IPS-15b (cell line): ENCODE data around the gene RSPO4.
"Not testable (repeated sequence)": the region's sequence is repeated elsewhere in the genome, so short reads cannot be mapped to it uniquely, and the experiment has no call there.

Source experiments
- H3K27me3 ChIP-seq: one replicate; pipeline ENCODE4 v1.6.1; 2013; ENCODE audit warnings: low read length; ENCODE audit not compliant: control insufficient read depth, insufficient read depth
- H3K36me3 ChIP-seq: one replicate; pipeline ENCODE4 v1.6.1; 2013; ENCODE audit warnings: low read length; ENCODE audit not compliant: control insufficient read depth, insufficient read depth
- H3K4me1 ChIP-seq: one replicate; pipeline ENCODE4 v1.6.1; 2013; ENCODE audit warnings: mild to moderate bottlenecking, low read length; ENCODE audit not compliant: control insufficient read depth, insufficient read depth
- H3K4me3 ChIP-seq: one replicate; pipeline ENCODE4 v1.5.1; 2013; ENCODE audit warnings: low read depth, low read length
- H3K9ac ChIP-seq: one replicate; pipeline ENCODE4 v1.6.1; 2013; ENCODE audit warnings: low read depth, mild to moderate bottlenecking, low read length
- H3K9me3 ChIP-seq: one replicate; pipeline ENCODE4 v1.6.1; 2013; ENCODE audit warnings: mild to moderate bottlenecking, low read length; ENCODE audit not compliant: control insufficient read depth, insufficient read depth

Gene RSPO4

DNA sequence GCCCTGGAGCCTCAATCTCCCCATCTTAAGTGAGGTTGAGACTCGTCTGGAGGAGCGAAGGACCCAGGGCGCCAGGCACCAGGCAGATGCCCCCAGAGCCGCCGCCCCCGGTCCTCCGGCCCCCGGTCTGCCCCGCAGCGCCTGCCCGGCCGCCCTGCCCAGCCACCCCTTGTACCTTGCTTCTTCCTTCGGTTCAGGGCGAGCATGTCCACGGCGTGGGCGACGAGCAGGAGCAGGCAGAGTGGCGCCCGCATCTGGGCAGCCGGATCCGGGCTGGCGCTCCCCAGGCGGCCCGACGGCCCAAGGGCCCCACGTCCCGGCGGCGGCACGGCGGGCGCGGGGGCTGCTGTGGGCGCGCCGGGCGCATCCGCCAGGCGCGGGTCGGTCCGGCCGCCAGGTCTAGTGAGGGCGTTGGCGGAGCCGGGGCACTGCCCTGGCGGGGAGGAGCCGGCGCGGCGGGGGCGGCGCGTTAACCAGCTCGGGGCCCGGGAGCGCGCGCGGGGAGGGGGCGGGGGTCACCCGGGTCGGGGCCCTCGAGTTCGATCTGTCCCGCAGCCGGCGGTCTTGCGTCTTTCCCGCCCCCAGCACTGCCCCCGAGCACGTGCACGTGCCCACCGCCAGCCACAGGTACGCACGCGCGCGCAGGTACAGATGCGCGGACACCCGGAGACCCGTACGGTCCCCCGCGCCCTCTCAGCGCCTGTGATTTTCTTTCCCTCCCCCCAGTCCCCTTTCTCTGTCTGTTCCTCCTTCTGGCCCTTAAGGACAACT, at the start of gene RSPO4:
TSS of gene RSPO4 (minus strand) at position 401 of the 771 bp plus-strand sequence. CDS start at position 254, 147 bp downstream.
- Histone ChIP-seq H3K4me1 (peaks cover 2% of the 10 kb centered on the region), H3K9me3 (no peaks in the 10 kb centered on the region), H3K36me3 (no peaks in the 10 kb centered on the region), H3K4me3 (peak within 1 kb of the TSS; percentile 67), H3K27me3 (peaks cover 18% of the 10 kb centered on the region), H3K9ac (peak within 1 kb of the TSS; percentile 24)

DNA sequence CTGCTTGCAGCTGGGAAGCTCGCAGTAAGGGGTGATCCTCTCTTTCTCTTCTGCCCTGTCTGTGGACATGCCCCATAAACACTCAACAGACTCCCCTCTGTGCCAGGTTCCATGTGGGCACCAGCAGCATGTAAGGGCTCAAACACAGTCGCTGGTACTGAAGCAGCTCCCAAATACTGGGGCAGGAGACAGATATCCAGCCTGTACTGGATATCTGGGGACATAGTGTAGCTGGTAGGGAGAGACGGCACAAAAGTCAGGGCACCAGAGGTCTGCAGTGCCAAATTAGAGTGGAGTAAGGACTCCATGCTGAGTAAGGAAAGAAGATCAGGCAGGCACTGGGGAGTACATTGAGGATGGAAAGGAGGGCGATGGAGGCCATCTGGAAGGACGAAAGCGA, 48.3 kb upstream of the RSPO4 start:
- H3K9me3 ChIP-seq = no peaks in the 10 kb centered on the region
- no peaks in the 10 kb centered on the region for H3K27me3 ChIP-seq
- H3K9ac ChIP-seq = no peak overlapping the region
- H3K36me3 ChIP-seq = no peaks in the 10 kb centered on the region
- no peaks in the 10 kb centered on the region for H3K4me1 ChIP-seq
- H3K4me3 ChIP-seq = no peak overlapping the region

DNA sequence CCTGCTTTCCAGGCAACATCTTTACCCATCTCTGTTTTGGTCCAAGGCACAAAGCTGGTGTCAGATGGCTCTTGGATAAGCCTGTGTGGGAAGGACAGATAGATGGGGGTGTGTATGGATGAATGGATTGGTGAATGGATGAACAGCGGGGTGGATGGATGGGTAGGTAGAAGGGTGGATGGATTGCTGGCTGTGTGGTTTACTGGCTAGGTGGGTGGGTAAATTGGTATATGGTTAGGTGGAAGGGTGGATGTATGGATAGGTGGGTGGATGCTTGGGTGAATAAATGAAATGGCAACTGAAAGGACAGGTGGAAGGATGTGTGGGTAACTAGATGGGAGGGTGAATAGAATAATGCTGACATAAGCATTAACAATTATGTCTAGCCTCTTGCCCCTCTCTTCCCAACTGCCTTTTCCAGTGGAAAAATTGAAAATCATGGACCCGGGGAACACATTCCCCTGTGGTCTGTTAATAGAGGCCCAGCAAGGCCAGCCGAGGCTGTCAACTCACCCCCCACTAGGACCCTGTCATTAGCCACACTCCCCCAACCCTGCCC, 43.8 kb upstream of the RSPO4 start:
- Histone ChIP-seq H3K27me3 (no peaks in the 10 kb centered on the region), H3K9ac (no peak overlapping the region), H3K36me3 (no peaks in the 10 kb centered on the region), H3K4me1 (no peaks in the 10 kb centered on the region), H3K9me3 (no peaks in the 10 kb centered on the region), H3K4me3 (no peak overlapping the region)

DNA sequence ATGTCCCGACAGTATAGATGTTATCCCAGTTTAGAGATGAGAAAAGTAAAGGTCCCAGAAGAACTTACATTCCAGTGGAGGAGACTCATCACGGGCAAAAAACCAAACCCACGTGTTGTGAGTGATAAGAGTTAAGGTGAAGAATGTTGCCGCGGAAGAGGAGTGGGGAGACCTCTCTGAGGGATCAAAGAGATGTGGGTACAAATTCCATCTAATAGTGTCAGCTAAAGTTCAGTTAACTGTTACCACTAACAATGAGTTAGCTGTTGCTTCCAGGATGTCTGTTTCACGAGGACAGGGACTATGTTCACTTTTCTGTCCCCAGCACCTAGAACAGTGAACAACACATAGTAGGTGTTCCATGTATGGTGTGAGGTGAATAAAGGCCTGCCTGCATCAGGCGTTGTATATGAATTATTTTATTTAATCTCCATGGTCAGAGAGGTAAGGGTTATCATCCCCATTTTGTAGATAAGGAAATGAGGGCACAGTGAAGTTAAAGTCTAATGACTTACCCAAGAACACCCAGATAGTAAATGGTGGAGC, 39.8 kb upstream of the RSPO4 start:
- Histone ChIP-seq H3K4me1 (no peaks in the 10 kb centered on the region), H3K36me3 (no peaks in the 10 kb centered on the region), H3K9ac (no peak overlapping the region), H3K27me3 (no peaks in the 10 kb centered on the region), H3K9me3 (no peaks in the 10 kb centered on the region), H3K4me3 (no peak overlapping the region)

DNA sequence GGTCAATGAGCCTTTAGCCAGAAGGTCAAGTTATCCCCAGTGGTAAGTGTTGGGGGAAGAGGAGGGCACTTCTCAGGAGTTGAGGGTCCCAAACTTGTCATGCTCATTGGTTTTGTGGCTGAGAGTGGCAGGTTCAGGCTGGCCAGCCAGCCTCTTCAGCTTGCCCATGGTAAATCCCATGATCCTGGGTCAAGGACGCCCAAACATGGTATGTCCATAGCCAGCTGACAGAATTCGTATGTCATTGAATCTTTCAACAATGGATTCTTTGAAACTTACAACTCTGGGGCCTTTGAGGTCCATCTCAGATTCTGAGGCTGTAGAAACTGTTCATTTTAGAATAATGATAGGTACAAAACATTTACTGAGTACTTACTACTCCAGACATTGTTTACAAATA, 36.1 kb upstream of the RSPO4 start:
- Histone ChIP-seq H3K27me3 (peaks cover 2% of the 10 kb centered on the region), H3K36me3 (no peaks in the 10 kb centered on the region), H3K4me1 (no peaks in the 10 kb centered on the region), H3K4me3 (no peak overlapping the region), H3K9ac (no peak overlapping the region), H3K9me3 (no peaks in the 10 kb centered on the region)

DNA sequence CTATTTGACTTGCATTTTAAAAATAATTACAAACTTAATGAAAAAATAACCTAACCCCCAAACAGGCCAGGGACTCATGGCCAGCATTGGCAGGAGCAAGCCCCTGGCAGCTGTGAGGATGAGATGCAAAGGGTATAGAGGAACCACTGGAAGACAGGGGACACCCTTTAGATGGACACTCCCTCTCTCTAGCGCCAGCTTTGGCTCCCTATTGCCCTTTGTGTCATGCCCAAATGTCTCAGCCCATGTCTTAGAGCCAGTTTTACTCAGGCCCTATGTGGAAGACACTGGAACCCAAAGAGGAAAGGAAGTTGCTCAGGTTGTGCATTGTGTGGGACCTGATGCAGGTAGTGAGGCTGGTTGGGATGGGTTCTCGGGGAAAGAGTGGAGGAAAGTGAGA, 34.9 kb upstream of the RSPO4 start:
- H3K9me3 ChIP-seq = no peaks in the 10 kb centered on the region
- no peaks in the 10 kb centered on the region for H3K4me1 ChIP-seq
- H3K4me3 ChIP-seq = no peak overlapping the region
- no peaks in the 10 kb centered on the region for H3K36me3 ChIP-seq
- H3K9ac ChIP-seq = no peak overlapping the region
- peaks cover 2% of the 10 kb centered on the region for H3K27me3 ChIP-seq

DNA sequence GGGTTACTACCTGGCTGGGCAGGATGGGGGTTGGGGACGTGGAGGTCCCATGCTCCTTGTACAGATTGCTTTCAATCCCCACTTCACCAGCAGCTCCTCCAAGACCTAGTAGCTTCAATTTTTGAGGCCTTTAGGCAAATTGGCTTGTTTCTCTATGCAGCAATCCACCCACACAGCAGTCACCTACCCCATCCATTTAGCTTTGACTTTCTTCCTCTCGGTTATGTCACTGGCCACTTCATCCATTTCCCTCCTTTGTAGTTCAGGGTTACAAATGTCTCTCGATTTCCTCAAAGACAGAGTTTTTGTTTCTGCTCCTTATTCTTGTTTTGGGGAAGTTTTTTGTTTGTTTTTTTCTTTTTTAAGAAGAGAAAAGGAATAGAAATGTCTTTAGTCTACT, 33.4 kb upstream of the RSPO4 start:
- peaks cover 2% of the 10 kb centered on the region for H3K27me3 ChIP-seq
- no peaks in the 10 kb centered on the region for H3K4me1 ChIP-seq
- H3K36me3 ChIP-seq = no peaks in the 10 kb centered on the region
- no peak overlapping the region for H3K9ac ChIP-seq
- no peak overlapping the region for H3K4me3 ChIP-seq
- H3K9me3 ChIP-seq = no peaks in the 10 kb centered on the region

DNA sequence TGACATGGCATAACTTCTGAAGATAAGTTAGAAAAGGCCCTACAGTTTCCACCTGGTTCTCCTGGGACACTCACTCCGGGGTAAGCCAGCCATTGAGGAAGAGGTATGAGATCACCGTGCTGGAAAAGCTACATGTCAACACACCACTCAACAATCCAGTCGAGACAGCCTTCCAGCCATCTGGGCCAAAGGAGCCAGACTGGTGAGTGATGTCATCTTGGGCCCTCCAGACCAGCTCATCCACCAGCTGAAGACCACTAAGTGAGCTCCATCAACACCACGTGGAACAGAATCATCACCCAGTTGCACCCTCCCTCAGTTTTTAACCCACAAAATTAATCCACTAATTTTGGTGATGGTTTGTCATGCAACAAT, 32.3 kb upstream of the RSPO4 start:
- H3K27me3 ChIP-seq = peaks cover 2% of the 10 kb centered on the region
- no peak overlapping the region for H3K4me3 ChIP-seq
- H3K4me1 ChIP-seq = no peaks in the 10 kb centered on the region
- H3K36me3 ChIP-seq = no peaks in the 10 kb centered on the region
- H3K9me3 ChIP-seq = no peaks in the 10 kb centered on the region
- no peak overlapping the region for H3K9ac ChIP-seq

DNA sequence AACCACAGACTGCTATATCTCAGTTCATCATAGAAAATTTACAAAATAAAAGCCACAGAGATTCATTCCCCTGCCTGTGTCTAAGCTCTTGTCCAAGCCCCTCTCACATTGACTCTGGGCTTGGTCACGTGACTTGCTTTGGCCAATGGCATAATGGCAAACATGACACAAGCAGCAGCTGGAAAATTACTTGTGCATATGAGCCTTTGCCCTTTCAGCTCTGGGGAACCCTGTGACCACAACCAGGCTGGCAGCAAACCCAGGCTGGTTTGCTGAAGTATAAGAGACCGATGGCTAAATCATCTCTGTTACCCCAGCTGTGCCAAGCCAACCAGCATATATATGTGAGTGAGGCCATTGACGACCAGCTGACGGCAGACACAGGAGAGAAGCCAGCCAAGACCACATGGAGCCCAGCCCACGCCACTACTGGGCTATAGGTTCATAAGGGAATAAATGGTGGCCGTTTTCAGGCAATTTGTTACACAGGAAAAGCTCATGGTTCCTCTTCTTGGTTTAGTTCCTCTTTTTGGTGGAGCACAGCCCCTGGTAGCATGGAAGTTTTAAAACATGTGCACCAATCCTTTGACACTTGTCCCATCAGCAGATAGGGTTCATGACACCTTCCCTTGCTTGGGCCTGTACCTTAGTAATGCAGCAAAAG, 31.8 kb upstream of the RSPO4 start:
- Histone ChIP-seq H3K4me1 (no peaks in the 10 kb centered on the region), H3K4me3 (no peak overlapping the region), H3K9me3 (no peaks in the 10 kb centered on the region), H3K36me3 (no peaks in the 10 kb centered on the region), H3K9ac (no peak overlapping the region), H3K27me3 (peaks cover 2% of the 10 kb centered on the region)

DNA sequence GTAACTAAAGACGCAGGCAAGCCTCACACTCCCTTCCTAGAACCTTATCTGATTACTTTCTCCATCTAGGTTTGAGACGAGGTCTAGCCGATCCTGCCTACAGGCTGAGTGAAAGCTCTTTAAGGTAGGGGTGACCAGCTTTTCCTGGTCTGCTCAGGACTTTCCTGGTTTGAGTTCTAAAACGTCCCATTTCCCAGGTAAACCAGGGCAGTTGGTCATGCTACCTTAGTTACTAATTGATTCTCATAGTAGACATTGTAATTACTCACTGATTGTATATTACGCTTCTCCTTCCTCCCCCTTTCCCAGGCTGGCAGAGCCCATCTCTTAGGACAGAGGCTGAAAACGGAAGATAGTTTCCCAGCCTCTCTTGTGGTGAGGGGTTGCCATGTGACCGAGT, 27.9 kb upstream of the RSPO4 start:
- H3K9me3 ChIP-seq = no peaks in the 10 kb centered on the region
- H3K4me3 ChIP-seq = no peak overlapping the region
- H3K27me3 ChIP-seq = peaks cover 2% of the 10 kb centered on the region
- H3K4me1 ChIP-seq = no peaks in the 10 kb centered on the region
- H3K36me3 ChIP-seq = no peaks in the 10 kb centered on the region
- no peak overlapping the region for H3K9ac ChIP-seq

DNA sequence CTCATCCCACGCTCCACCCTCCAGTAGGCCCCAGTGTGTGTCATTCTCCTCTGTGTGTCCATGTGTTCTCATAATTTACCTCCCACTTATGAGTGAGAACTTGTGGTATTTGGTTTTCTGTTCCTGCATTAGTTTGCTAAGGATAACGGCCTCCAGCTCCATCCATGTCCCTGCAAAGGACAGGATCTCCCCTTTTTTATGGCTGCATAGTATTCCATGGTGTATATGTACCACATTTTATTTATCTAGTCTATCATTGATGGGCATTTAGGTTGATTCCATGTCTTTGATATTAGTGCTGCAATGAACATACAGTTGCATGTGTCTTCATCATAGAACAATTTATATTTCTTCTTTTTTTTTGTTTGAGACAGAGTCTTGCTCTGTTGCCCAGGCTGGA, 24.1 kb upstream of the RSPO4 start:
- not testable (repeated sequence) for H3K4me1 ChIP-seq, H3K27me3 ChIP-seq, H3K9me3 ChIP-seq, H3K9ac ChIP-seq, H3K36me3 ChIP-seq, H3K4me3 ChIP-seq

DNA sequence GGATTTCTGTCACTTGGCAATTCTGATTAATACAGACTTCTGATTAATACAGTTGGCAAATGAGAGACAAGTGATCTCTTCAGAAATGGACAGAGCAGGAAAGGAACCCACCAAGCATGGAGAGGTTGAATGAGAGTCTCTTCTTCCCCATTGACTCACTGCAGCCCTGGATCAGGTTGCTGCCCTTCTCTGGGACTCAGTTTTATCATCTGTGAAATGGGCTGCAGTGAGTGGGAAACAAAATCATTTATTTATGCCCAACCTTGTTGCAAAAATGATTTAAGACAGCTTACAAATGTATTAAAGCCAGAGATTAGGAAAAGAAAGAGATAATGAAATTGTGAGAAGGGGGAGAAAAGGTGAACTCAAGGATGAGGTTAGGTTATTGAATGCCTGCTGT, 20.8 kb upstream of the RSPO4 start:
- Histone ChIP-seq H3K4me3 (no peak overlapping the region), H3K36me3 (no peaks in the 10 kb centered on the region), H3K4me1 (no peaks in the 10 kb centered on the region), H3K9me3 (no peaks in the 10 kb centered on the region), H3K27me3 (peaks cover 2% of the 10 kb centered on the region), H3K9ac (no peak overlapping the region)
